SK-N-SH (cell line): Measurements from ENCODE around the gene PDHX. TPM values are rescaled to one million over a fixed set of nuclear protein-coding genes. Genes with fewer than 3 reads are reported as not detected.

Source experiments
- CTCF ChIA-PET: fragments of 300-600, 350-600 bp; formaldehyde crosslinking; extraction: SDS; loops from one replicate; lab custom pipeline; 2021; lab: Yijun Ruan, JAX
- POLR2A ChIA-PET: fragments of 350-600 bp; sonication (Branson Sonifier 250); formaldehyde crosslinking; extraction: SDS; loops from one replicate; lab custom pipeline; 2020; ENCODE audit warnings: antibody characterized with exemption, inconsistent platforms; lab: Yijun Ruan, JAX
- DNase-seq: peaks from one replicate; pipeline ENCODE4 v3.0.0; 2012
- H2AFZ ChIP-seq: fragments of 200-600 bp; sonication (generic); 2 replicates; pipeline ENCODE4 v1.8.1; 2016; ENCODE audit warnings: antibody characterized with exemption, mild to moderate bottlenecking, low read depth
- H3F3A ChIP-seq: fragments of 200-600 bp; sonication (generic); replicated peaks from 2 replicates; pipeline ENCODE3; 2016; ENCODE audit warnings: antibody characterized with exemption, mild to moderate bottlenecking; ENCODE audit not compliant: insufficient read depth
- H3K27ac ChIP-seq, 2 experiments: fragments of 200-500 bp in 1 of 2; fragments of 200-600 bp in 1 of 2; sonication (Bioruptor generic) in 1 of 2; sonication (generic), shearing (Covaris generic) in 1 of 2; 2 replicates each; pipeline versions ENCODE4 v1.5.1 to v1.6.1; 2014 to 2016; ENCODE audit warnings: low read depth in 2 of 2, inconsistent platforms in 1 of 2, low read length in 1 of 2, mild to moderate bottlenecking in 1 of 2, mixed read lengths in 1 of 2
- H3K27me3 ChIP-seq: fragments of 200-600 bp; sonication (generic), shearing (Covaris generic); 2 replicates; pipeline ENCODE4 v1.6.1; 2016; ENCODE audit warnings: mixed run types; ENCODE audit not compliant: insufficient read depth
- H3K36me3 ChIP-seq, 2 experiments: fragments of 200-500 bp in 1 of 2; fragments of 200-600 bp in 1 of 2; sonication (Bioruptor generic) in 1 of 2; sonication (generic) in 1 of 2; replicated peaks in 1 of 2; 2 replicates each; pipeline versions ENCODE3 to v1.5.1; 2014 to 2016; ENCODE audit warnings: low read length in 1 of 2, mild to moderate bottlenecking in 1 of 2; ENCODE audit not compliant: insufficient read depth in 2 of 2, control insufficient read depth in 1 of 2
- H3K4me1 ChIP-seq, 2 experiments: fragments of 200-500 bp in 1 of 2; fragments of 200-600 bp in 1 of 2; sonication (Bioruptor generic) in 1 of 2; sonication (generic), shearing (Covaris generic) in 1 of 2; 2 replicates each; pipeline versions ENCODE4 v1.5.1 to v1.6.1; 2014 to 2016; ENCODE audit warnings: low read depth in 1 of 2, low read length in 1 of 2, mixed run types in 1 of 2; ENCODE audit not compliant: insufficient read depth in 2 of 2, control insufficient read depth in 1 of 2
- H3K4me2 ChIP-seq: fragments of 200-600 bp; sonication (generic), shearing (Covaris generic); 2 replicates; pipeline ENCODE4 v1.6.1; 2017; ENCODE audit warnings: mixed run types
- H3K4me3 ChIP-seq, 2 experiments: fragments of 200-500 bp in 1 of 2; fragments of 200-600 bp in 1 of 2; sonication (Bioruptor generic) in 1 of 2; sonication (generic), shearing (Covaris generic) in 1 of 2; 2 replicates each; pipeline versions ENCODE4 v1.5.1 to v1.8.1; 2014 to 2016; ENCODE audit warnings: low read depth in 2 of 2, inconsistent platforms in 1 of 2, low read length in 1 of 2, mild to moderate bottlenecking in 1 of 2, mixed read lengths in 1 of 2, moderate library complexity in 1 of 2
- H3K79me2 ChIP-seq: fragments of 200-600 bp; sonication (generic); 2 replicates; pipeline ENCODE4 v1.8.1; 2017; ENCODE audit warnings: mild to moderate bottlenecking; ENCODE audit not compliant: insufficient read depth
- H3K9ac ChIP-seq: fragments of 200-600 bp; sonication (generic); 2 replicates; pipeline ENCODE4 v1.6.1; 2017; ENCODE audit warnings: mixed run types
- H3K9me2 ChIP-seq: fragments of 200-600 bp; sonication (generic); 2 replicates; pipeline ENCODE4 v1.6.1; 2017; ENCODE audit warnings: mixed run types
- H3K9me3 ChIP-seq: fragments of 200-600 bp; sonication (generic); 2 replicates; pipeline ENCODE4 v1.6.1; 2017; ENCODE audit warnings: mixed run types, mild to moderate bottlenecking, moderate library complexity
- H4K20me1 ChIP-seq: fragments of 200-600 bp; sonication (generic); 2 replicates; pipeline ENCODE4 v1.6.1; 2017; ENCODE audit warnings: mild to moderate bottlenecking, mixed run types; ENCODE audit not compliant: insufficient read depth
- CHD2 ChIP-seq: fragments of 150-350 bp; IDR thresholded peaks from 2 replicates; pipeline ENCODE4 v1.6.1; 2018; ENCODE audit warnings: low read length; ENCODE audit not compliant: partially characterized antibody
- EP300 ChIP-seq, 2 experiments: IDR thresholded peaks; 2 replicates each; pipeline versions ENCODE4 v1.4.0 to v1.6.1; 2012; ENCODE audit warnings: borderline replicate concordance in 1 of 2, low read depth in 1 of 2, low read length in 1 of 2
- EZH2phosphoT487 ChIP-seq: fragments of 200-600 bp; sonication (generic); IDR thresholded peaks from 2 replicates; pipeline ENCODE4 v1.6.1; 2017; ENCODE audit warnings: low read depth, mixed run types, mild to moderate bottlenecking, antibody characterized with exemption, moderate library complexity, borderline replicate concordance
- FOXJ3 ChIP-seq: sonication (generic); formaldehyde crosslinking; IDR thresholded peaks from 2 replicates; pipeline ENCODE4 v1.5.1; 2020; ENCODE audit warnings: mild to moderate bottlenecking, missing genetic modification reagents
- FOXM1 ChIP-seq: IDR thresholded peaks from 2 replicates; pipeline ENCODE4 v1.4.0; 2012; ENCODE audit warnings: low read depth, mild to moderate bottlenecking
- GABPA ChIP-seq: IDR thresholded peaks from 2 replicates; pipeline ENCODE4 v1.4.0; 2012; ENCODE audit warnings: low read depth, mild to moderate bottlenecking
- JUND ChIP-seq: IDR thresholded peaks from 2 replicates; pipeline ENCODE4 v1.4.0; 2012
- NRF1 ChIP-seq: IDR thresholded peaks from 2 replicates; pipeline ENCODE4 v1.6.1; 2012; ENCODE audit warnings: low read depth, mild to moderate bottlenecking, low read length
- POLR2AphosphoS5 ChIP-seq: IDR thresholded peaks from 2 replicates; pipeline ENCODE4 v1.6.1; 2012; ENCODE audit warnings: low read depth, low read length
- RAD21 ChIP-seq: IDR thresholded peaks from 2 replicates; pipeline ENCODE4 v1.6.1; 2012; ENCODE audit warnings: mild to moderate bottlenecking, low read length
- RCOR1 ChIP-seq: fragments of 150-350 bp; IDR thresholded peaks from 2 replicates; pipeline ENCODE4 v1.6.1; 2017; ENCODE audit warnings: antibody characterized with exemption, low read length
- SIN3A ChIP-seq: IDR thresholded peaks from 2 replicates; pipeline ENCODE4 v1.6.1; 2012; ENCODE audit warnings: low read depth, mild to moderate bottlenecking, low read length, moderate library complexity, borderline replicate concordance
- SMC3 ChIP-seq: IDR thresholded peaks from 2 replicates; pipeline ENCODE4 v1.6.1; 2012; ENCODE audit warnings: low read depth, low read length, improper control_type of control experiment
- TAF1 ChIP-seq: IDR thresholded peaks from 2 replicates; pipeline ENCODE4 v1.6.1; 2012; ENCODE audit warnings: low read depth, mild to moderate bottlenecking, low read length, moderate library complexity, borderline replicate concordance
- TEAD4 ChIP-seq: IDR thresholded peaks from 2 replicates; pipeline ENCODE4 v1.4.0; 2012; ENCODE audit warnings: mild to moderate bottlenecking, borderline replicate concordance; ENCODE audit not compliant: insufficient read depth
- USF2 ChIP-seq: fragments of 150-350 bp; IDR thresholded peaks from 2 replicates; pipeline ENCODE4 v1.6.1; 2017; ENCODE audit warnings: antibody characterized with exemption, low read length, low read depth, borderline replicate concordance
- YY1 ChIP-seq: IDR thresholded peaks from 2 replicates; pipeline ENCODE4 v1.4.0; 2012; ENCODE audit warnings: low read depth, mild to moderate bottlenecking
- WGBS: methylation state at CpG from one replicate; pipeline ENCODE4 v1.1.6; 2017; ENCODE audit warnings: low lambda C conversion rate; 5-methylcytosine and 5-hydroxymethylcytosine counted together
- polyA plus RNA-seq, 3 experiments: library from polyadenylated mRNA; depleted of rRNA; stranded (reverse); fragments of >200 nt; gene quantifications; 2 replicates each; pipeline ENCODE4 v1.2.3, GENCODE V29; 2012
- TF ChIP-seq, protein P1 (sequence below): fragments of 150-350 bp; IDR thresholded peaks from 2 replicates; pipeline ENCODE4 v1.6.1; 2016; ENCODE audit warnings: mild to moderate bottlenecking, low read depth, low read length
- TF ChIP-seq, protein P2 (sequence below): IDR thresholded peaks from 2 replicates; pipeline ENCODE4 v1.6.1; 2012; ENCODE audit warnings: mild to moderate bottlenecking, low read depth, low read length, moderate library complexity
- TF ChIP-seq, protein P3 (sequence below): IDR thresholded peaks from 2 replicates; pipeline ENCODE4; 2012

Gene PDHX
- polyA plus RNA-seq, 1 of the 3 experiments (the other 2 are of a cell fraction), result 14.8 TPM

DNA sequence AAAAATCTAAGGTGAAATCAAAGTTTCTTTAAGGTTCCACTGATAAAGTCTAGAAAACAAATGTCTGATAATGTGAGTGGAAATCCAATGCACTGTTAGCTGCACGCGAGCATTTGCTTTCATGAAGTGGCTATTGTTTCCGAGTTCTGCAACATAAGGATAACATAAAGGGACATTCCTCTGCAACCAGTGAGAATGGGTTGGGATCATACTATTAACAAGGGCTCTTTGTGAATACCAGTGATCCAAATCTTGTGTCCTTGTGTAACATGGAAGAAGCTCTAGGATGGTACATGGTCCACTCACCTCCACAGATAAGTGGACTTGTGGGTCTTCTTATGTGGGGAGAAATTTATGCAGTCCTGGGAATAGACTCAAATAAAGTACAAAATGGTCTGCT is 24.8 kb upstream of the PDHX start:
- H3K4me1 ChIP-seq, result no peaks in the 10 kb centered on the region
- TF ChIP-seq CHD2 (no peak), FOXJ3 (CRISPR knock-in tag) (no peak), TEAD4 (no peak), TAF1 (no peak), EP300 (IDR thresholded peaks at IDR 0.05; ENCODE audit: borderline replicate concordance in 1 of 2, low read depth in 1 of 2, low read length in 1 of 2) (no peak), GABPA (no peak), YY1 (no peak), SIN3A (no peak), RAD21 (no peak), JUND (no peak), POLR2AphosphoS5 (no peak), EZH2phosphoT487 (no peak), SMC3 (no peak), USF2 (no peak), NRF1 (no peak), RCOR1 (no peak), FOXM1 (no peak)
- TF ChIP-seq, protein P1, sequence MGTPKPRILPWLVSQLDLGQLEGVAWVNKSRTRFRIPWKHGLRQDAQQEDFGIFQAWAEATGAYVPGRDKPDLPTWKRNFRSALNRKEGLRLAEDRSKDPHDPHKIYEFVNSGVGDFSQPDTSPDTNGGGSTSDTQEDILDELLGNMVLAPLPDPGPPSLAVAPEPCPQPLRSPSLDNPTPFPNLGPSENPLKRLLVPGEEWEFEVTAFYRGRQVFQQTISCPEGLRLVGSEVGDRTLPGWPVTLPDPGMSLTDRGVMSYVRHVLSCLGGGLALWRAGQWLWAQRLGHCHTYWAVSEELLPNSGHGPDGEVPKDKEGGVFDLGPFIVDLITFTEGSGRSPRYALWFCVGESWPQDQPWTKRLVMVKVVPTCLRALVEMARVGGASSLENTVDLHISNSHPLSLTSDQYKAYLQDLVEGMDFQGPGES, result no peak
- TF ChIP-seq, protein P2, sequence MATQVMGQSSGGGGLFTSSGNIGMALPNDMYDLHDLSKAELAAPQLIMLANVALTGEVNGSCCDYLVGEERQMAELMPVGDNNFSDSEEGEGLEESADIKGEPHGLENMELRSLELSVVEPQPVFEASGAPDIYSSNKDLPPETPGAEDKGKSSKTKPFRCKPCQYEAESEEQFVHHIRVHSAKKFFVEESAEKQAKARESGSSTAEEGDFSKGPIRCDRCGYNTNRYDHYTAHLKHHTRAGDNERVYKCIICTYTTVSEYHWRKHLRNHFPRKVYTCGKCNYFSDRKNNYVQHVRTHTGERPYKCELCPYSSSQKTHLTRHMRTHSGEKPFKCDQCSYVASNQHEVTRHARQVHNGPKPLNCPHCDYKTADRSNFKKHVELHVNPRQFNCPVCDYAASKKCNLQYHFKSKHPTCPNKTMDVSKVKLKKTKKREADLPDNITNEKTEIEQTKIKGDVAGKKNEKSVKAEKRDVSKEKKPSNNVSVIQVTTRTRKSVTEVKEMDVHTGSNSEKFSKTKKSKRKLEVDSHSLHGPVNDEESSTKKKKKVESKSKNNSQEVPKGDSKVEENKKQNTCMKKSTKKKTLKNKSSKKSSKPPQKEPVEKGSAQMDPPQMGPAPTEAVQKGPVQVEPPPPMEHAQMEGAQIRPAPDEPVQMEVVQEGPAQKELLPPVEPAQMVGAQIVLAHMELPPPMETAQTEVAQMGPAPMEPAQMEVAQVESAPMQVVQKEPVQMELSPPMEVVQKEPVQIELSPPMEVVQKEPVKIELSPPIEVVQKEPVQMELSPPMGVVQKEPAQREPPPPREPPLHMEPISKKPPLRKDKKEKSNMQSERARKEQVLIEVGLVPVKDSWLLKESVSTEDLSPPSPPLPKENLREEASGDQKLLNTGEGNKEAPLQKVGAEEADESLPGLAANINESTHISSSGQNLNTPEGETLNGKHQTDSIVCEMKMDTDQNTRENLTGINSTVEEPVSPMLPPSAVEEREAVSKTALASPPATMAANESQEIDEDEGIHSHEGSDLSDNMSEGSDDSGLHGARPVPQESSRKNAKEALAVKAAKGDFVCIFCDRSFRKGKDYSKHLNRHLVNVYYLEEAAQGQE, result no peak
- TF ChIP-seq, protein P3, sequence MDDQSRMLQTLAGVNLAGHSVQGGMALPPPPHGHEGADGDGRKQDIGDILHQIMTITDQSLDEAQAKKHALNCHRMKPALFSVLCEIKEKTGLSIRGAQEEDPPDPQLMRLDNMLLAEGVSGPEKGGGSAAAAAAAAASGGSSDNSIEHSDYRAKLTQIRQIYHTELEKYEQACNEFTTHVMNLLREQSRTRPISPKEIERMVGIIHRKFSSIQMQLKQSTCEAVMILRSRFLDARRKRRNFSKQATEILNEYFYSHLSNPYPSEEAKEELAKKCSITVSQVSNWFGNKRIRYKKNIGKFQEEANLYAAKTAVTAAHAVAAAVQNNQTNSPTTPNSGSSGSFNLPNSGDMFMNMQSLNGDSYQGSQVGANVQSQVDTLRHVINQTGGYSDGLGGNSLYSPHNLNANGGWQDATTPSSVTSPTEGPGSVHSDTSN, result no peak
- no peak overlapping the region for H3K9ac ChIP-seq
- H3K9me3 ChIP-seq, result no peaks in the 10 kb centered on the region
- CTCF ChIA-PET, result interaction anchor here (0.6 to 5.3 kb wide), 22 partner anchors 9 to 529 kb away, joined by 3 to 88 read pairs (median 3); no protein-coding TSS in a partner anchor
- H3K27me3 ChIP-seq, result no peaks in the 10 kb centered on the region
- no peak overlapping the region for H3K4me2 ChIP-seq
- peaks cover 4% of the 10 kb centered on the region; the same call in 1 of the 2 replicates for H4K20me1 ChIP-seq
- H3K36me3 ChIP-seq, result peaks cover 10 to 24% of the 10 kb centered on the region in 2 experiments
- WGBS, result 96% methylated on average over 3 of the region's 3 CpGs
- POLR2A ChIA-PET, result no interaction called here
- no peaks in the 10 kb centered on the region for H3K79me2 ChIP-seq
- no peak for DNase-seq
- H3F3A ChIP-seq, result no peaks in the 10 kb centered on the region
- no peak overlapping the region for H2AFZ ChIP-seq
- H3K9me2 ChIP-seq, result no peaks in the 10 kb centered on the region
- no peak overlapping the region for H3K4me3 ChIP-seq
- H3K27ac ChIP-seq, result no peak overlapping the region
